Activated CD8-positive, alpha-beta memory T cell treated with anti-CD3 and anti-CD28 coated beads, Interleukin-2, amount 50 U/mL, for 24 hours (primary cell): ENCODE data around the gene CFL1.
"Not testable (repeated sequence)": the region's sequence is repeated elsewhere in the genome, so short reads cannot be mapped to it uniquely, and the experiment has no call there.

Experiments used
- DNase-seq: peaks from one replicate; pipeline ENCODE4 v3.0.0-alpha.2; 2020; ENCODE audit errors: extremely low read depth

CFL1 gene

DNA sequence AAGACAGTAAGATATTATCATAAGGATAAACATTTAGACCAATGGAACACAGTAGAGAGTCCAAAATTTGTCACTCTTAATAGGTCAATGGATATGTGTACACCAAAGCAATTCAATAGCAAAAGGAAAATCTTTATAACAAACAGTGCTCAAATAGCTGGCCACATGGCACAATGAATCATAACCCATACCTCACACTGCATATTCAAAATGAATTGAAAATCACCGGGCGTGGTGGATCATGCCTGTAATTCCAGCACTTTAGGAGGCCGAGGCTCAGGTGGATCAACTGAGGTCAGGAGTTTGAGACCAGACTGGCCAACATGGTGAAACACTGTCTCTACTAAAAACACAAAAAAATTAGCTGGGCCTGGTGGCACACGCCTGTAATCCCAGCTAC lies 15.8 kb downstream of the CFL1 start:
- no peak for DNase-seq

DNA sequence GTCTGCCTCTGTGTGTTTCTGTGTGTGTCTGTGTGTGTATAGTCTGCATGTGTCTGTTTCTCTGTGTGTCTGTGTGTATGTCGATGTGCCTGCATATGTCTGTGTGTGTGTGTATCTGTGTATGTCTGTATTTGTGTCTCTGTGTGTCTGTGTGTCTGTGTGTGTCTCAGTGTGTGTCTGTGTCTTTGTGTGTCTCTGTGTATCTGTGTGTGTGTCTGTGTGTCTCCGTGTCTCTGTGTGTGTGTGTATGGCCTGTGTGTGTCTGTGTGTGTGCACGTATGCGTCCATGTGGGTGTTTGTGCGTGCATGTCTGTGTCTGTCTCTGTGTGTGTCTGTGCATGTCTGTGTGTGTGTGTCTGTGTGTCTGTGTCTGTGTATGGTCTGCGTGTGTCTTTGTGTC lies 23.8 kb downstream of the CFL1 start:
- no peak for DNase-seq

DNA sequence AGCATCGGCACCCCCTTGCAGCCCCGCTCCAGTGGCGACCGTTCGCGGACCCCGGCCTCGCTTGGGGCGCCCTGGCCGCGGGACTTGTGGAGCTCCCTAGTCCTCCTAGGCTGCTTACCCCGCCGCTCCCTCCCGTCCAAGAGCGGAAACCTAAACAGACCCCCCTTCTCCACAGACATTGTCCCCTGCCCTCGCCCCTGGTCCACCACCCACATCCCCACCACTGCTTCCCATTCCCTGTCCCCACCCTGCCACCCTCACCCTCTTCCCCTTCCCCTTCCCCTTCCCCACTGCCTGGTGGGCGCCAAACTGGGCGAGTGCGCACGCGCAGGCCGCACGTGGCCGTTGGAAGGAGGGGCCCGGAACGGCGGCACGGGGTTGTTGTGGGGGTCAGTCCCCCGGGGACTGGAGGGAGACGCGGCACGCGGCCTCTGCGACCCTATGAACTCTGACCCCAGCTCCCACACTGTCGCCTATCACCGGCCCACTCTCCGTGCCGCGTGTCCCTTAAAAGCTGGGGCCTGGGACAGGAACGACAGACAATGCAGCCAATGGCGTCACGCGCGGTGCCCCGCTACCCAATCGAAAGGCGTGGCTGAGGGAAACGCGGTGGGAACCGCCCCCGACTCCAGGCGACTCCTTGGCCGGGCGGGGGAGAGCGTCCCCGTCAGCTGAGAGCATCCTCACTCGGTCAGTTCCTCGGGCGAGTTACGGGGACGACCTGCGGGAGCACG lies 24.5 kb downstream of the CFL1 start, which contains the start of gene SNX32:
SNX32 (plus strand) TSS at position 667 of the 734 bp plus-strand sequence. CDS start 103 bp downstream, outside the sequence.
- peak; percentile 90 for DNase-seq

DNA sequence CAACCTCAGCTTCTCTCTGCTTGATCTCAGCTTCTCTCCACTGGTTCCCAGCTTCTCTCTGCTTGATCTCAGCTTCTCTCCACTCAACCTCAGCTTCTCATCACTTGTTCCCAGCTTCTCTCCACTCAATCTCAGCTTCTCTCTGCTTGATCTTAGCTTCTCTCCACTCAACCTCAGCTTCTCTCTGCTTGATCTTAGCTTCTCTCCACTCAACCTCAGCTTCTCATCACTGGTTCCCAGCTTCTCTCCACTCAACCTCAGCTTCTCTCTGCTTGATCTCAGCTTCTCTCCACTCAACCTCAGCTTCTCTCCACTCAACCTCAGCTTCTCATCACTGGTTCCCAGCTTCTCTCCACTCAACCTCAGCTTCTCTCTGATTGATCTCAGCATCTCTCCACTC lies 25.7 kb downstream of the CFL1 start:
- DNase-seq = not testable (repeated sequence)

DNA sequence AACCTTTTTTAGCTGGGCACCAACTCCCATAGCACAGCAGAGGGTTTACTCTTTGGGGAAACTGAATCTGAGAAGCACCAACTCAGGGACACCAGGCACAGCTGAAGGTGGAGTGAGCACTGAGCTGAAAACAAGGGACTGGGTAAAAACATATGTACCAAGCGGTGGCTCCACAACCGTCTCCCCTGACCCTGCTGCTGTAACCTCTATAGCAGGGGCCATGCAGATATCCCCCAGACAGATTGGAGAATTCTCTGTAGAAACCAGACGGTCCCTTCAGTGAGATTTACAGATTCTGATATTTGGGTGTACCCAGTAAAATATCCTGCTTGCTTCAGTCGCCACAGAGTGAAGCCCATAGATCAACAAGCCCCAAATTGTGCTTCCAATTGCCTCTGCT lies 28.5 kb downstream of the CFL1 start:
- no peak for DNase-seq

DNA sequence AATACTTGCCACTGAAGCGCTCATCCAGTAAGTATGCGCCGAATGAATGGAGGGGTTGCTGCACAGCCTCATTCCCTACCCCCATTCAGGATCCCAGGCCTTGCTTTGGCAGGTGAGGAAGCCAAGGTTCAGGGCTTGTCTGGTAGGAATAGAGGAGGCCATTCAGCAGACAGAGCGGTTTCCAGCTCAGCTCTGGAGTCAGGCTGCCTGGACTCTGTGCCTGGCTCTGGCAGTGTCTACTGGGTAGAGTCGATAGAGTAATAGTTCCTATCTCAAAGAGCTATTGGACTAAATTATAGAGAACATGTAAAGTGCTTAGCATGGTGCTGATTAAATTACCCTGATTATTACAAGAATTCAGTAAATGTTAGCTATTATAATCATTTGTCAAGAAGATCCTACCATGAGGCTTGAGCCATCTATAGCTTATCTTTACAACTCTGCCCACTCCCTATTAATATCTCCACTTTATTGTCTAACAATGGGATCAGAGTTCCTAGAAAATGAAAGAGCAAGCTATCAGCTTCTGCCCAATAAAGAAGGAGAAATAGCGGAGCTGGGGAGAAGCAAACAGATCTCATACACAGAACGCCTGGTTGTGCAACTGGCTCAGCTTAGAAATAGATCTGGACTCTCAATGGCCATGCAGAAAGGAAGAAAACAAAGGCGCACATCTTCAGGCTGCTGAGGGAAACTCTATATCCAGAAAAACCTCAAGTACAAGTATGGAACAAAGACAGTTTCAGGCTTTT lies 30.8 kb downstream of the CFL1 start:
- no peak for DNase-seq

DNA sequence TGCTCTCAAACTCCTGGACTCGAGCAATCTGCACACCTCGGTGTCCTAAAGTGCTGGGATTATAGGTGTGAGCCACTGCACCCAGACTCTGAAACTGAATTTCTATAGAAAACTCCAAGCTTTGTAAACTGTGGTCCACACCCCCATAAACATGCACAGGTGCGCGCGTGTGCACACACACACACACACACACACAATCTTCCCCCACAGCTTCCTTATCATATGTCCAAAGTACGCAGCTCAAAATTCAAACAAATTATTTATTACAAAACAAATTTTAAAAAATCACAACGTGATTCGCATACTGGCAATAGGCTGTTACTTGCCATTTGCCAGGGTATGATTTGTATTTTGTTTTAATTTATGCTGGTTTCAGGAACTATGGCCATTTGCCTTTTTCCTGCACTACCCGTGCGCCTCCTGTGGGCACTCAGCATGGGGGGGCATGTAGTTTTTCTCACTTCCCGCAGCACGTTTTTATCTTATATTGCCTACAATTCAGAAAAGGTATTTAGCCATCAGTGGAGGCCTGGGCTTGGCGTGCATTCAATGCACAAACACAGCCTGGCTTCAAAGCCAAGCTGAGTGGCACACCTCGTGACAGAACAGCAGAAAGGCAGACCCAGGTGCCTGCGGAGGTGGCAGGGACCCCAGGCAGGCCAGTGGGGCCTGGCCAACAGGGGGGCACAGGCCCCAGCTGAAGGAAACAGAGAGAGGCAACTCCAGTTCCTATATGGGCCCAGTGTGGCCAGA lies 35.0 kb downstream of the CFL1 start:
- no peak for DNase-seq

DNA sequence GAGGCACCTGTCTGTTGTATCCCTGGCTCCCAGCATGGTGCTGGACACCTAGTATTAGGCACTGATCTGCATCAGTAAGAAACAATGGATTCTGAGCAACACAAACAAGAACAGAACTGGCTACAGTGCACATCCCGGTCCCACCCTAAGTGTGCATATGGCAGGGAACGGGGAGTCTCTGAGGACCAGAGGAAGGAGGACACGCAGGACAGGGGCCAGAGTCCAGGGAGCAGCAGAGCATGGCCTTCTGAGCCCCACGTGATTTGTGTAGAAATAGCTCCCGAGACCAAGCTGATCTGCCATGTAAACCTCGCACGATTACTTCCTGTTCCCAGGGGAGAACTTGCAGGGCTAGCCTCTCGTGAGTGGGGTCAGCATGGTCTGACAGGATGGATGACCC lies 36.9 kb downstream of the CFL1 start:
- no peak for DNase-seq

DNA sequence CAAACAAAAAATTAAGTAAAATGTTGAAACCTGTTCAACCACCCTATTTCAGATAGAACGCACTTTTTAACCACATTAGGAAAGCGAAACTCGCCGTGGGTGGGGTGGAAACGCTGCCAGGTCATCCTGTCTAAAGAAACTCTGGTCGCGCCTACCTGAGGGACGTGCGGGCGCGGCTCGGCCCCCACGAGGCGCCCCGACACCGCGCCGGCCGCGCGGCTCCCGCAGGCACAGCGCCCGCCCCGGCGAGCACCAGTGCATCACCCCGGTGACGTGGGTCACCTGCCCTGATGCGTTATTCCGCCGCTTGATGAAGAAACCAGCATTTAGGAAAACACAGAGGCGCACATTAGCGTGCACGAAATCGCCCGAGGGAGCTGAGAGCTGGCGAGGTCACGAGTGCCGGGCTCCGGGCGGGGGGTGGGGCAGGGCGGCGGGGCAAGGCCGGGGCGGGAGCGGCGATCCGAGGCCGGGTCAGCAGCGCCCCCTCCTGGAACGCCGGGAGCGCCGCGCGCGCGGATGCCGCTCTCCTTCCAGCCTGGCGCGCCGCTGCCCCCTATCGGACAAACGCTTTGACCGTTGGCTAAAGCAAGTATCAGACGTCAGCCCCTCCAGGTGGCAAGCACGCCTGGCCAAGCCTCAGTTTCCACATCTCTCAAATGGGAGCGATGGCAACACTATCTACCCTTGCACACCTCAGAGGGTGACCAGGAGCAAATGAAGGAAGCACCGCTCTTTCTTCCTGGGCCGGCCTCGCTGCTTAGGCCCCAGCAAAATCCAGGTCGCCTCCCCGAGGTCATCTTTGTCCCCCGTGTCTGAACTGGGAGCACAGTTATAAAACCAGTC lies 39.9 kb downstream of the CFL1 start:
- peak; percentile 87 for DNase-seq

DNA sequence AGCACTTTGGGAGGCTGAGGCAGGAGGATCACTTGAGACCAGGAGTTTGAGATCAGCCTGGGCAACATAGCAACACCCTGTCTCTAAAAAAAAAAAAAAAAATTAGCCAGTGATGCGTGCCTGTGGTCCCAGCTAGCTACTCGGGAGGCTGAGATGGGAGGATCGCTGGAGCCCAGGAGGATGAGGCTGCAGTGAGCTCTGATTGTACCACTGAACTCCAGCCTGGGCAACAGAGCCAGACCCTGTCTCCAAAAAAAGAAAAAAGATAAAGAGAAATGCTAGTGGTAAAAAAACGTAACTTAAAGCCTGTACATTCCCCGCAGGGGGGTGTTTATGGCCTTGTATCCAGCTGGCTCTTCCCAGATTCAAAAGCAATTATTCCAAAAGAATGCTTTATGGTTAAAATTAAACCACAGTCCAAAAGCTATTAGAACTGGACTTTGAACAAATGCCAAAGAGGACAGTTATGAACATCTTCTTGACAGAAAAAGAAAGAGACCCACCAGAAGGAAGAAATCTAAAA lies 40.6 kb downstream of the CFL1 start:
- DNase-seq = no peak

DNA sequence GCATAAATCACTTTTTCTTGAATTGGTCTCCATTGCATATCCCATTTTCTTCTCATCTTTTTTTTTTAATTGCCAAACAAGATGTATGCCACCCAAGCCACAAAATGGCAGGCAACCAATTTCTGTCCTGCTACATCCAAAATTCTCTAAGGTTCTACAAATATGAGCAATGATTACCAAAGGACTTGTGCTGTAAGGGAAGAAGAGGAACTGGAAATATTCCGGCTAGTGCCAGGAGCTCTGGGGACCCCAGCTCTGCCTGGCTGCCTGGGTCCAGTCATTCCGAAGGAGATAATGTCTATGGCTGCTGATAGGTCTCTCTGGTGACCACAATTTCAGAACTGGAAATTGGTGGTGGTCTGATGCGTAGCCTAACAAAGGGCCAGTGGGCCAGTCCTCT lies 41.3 kb downstream of the CFL1 start:
- DNase-seq = no peak

DNA sequence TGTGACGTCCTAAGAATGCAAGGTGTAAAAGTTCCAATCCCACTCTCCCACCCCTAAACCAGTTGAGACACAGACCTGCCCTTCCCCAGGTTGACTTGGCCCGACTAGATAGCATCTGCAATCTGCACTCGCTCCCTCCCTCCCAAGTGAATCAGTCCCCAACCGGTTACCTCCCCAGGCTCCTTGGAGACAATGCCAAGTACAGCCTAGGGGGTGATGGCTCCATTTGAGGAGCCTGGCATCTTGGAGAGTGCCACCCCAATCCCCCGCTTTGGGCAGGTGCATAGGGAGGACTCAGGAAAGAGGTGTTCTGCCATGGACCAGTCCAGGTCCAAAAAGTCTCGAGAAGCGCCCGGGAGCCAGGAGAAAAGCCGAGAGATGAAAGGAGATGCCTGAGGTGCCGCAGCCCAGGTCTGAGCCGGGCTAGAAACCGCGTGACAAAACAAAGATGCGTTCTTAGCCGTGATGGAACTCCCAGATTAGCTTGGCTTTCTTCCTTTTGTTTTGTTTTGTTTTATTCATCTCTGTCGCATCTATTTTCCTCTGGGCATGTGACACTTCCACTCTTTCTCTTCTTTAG lies 42.9 kb downstream of the CFL1 start:
- no peak for DNase-seq

DNA sequence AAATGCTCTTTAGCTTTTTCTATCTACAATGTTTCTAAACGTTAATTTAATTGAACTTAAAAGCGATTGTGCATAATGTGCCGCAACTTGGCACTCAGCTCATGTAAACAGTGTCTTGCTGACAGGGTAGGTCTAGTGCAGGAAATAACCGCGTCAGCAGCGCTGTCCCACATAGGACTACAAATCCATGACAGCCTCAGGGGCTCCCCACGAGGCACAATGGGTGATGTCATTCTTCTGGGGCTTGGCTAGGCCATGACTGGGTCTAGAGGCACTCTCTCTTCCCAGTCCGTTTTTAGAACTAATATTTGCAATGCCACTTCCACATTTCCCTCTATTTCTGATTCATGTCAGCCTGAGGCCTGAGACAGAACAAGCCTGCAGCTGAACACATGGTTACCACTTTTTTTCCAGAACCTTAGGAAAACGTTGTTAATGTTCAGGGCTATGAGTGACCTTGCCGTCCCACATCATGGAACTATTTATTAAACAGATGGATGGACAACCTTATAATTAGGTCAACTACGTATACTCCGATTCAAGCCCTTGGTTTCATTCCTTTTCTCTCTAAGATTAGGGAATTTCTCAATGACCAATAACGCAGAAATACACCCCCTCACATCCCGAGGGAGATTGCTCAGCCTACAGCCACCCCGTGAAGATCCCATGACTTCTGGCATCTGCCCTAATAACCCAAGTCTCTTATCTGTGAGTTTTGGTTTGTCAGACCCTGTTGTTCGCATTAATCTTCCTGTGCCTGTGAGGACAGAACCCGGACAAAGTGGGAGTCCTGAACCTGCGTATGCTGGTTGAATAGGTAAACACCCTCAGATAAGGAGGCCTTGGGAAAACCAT lies 43.6 kb downstream of the CFL1 start:
- no peak for DNase-seq

DNA sequence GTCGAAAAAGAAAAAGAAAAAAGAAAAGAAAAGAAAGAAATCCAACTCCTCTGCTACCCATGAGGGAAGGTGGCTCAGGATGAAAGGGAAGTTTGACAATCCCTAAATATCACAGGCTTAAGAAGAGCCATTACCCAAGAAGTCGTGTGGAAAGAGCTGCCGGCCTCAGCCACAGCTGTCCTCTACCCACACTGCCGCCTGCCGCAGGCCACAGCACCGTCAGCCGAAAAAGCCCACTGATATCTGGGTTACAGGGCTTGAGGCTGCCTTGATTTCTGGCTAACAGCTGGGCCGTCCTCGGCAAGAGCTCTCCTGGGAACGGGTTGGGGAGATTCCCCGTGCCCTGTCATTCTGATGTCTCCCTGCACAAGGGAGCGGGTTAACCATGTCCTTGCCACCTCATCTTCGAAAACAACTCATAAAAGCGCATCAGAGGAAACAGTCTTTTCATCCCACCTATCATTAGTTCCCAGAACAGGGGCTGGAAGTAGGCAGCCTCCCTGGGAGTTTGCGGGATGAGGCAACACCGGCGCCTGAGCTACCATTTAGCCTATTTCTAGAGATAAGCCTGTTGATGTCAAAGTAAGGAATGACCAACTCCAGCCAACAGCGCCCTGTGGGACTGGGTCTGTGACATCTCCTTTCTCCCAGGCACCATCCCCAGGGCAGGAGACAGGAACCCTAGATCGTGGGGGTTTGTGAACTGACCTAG lies 46.1 kb downstream of the CFL1 start:
- DNase-seq = no peak

DNA sequence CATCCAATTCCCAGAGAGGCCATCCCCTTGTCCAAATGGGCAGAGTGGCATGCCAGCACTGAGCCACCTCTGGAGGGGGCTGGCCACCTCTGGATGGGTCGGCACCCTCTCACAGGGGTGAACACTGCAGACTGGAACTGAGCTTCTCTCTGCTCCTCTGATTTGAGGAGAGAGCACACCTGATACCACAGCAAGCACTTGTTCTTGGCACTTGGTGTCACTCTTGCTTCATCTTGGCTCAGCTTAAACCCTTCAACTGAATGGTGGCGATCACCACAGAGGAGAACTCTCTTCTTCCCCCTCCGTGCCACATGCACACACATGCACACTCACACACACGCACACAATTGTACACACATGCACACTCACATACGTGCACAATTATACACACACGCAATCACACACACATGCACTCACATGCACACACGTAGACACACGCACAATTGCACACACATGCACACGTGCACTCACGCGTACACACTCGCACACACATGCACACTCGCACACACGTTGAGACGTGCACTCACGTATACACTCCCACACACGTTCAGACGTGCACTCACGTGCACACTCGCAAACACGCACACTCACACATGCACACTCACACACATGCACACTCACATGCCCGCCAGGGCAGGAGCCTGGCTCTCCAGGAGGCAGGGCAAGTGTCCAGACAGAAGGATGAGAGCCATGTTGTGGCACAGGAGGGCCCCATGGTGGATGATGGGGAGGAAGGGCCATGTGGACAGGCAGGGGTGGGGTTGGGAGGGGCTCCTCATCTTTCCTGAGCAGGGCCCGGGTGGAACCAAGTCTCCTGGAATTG lies 47.7 kb downstream of the CFL1 start:
- DNase-seq = no peak

DNA sequence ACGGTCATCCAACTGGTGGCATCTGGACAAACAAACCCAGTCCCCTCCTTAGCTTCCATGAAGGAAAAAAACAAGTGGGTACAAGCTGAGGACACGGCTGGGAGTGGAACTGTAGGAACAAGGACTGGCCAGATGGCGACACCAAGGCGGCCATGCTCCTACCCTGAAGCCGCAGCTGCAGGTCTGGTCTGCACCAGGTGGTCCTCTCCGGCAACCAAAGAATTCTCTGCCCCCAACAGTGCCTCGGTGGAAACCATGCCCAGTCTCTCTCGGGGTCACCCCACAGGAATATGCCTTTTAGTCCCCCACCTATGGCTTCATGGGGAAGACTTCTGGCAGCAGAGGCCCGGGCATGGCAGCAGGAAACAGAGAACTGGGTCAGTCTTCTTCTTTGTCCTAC lies 48.5 kb downstream of the CFL1 start:
- DNase-seq = no peak

DNA sequence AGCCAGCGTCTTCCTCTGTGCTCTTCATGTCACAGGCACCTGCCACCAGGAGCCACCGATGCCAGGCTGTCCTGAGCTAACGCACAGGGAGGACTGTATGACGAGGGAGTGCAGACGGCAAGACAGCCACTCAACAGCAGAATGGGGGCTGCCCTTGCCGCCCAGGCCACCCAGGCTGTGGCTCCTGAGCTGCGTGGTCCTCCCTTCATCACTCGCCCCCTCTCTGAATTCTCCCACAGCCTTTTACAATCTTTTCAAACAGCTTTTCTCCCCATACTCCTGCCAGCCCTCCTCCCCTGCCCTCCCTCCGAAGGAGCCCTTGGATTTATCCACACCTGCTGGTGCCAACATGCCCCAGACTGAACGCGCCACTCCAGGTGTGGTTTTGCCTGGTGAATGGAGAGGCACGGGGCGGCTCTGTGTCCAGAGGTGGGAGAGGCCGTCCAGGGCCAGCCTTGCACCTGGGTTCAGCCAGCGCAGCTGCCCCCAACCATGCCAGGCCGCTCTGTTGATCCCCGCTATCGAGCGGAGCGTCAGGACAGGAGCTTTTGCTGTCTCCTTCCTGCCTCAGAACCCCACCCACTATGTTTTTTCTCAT lies 49.1 kb downstream of the CFL1 start:
- no peak for DNase-seq

DNA sequence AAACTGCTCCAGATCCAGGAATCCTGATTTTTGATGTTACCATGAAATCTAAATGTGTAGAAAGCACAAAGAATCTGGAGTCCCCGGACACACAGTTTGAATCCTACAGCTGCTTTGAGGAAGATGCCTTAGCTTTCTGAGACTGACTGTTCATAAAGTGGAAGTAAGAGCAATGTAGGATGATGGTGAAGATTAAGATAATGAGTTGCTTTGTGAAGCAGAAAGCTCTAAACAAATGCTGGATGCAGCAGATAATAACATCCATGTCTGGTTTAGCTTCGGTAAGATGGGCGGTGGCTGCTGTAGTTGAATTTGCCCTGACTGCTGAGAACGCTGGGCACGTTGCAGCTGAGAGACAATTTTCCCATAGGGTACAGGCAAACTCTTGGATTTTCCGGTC lies 51.0 kb downstream of the CFL1 start:
- DNase-seq = no peak
